Spleen (tissue), 7 donors: ENCODE measurements around the gene RASSF5.

Source experiments
- CTCF ChIP-seq, 11 experiments: fragments of 200-600 bp in 7 of 11; fragments of 450-650 bp in 4 of 11; sonication (generic) in 4 of 11; IDR thresholded peaks in 8 of 11; conservative IDR thresholded peaks in 3 of 11; 1 replicate in 7 of 11; 2 replicates in 4 of 11; pipeline versions ENCODE4 v1.4.0 to v1.8.0; 2016 to 2021; ENCODE audit warnings: antibody characterized with exemption in 11 of 11, inconsistent platforms in 4 of 11, mild to moderate bottlenecking in 1 of 11
- POLR2A ChIP-seq, 3 donors: fragments of 450-650 bp; IDR thresholded peaks; one replicate each; pipeline ENCODE4 v1.5.1; 2017; ENCODE audit warnings: antibody characterized with exemption in 3 of 3, mild to moderate bottlenecking in 1 of 3
- POLR2AphosphoS5 ChIP-seq, 3 donors: sonication (generic); formaldehyde crosslinking; IDR thresholded peaks; one replicate each; pipeline ENCODE4 v1.5.1; 2017; ENCODE audit warnings: antibody characterized with exemption in 3 of 3
- donor health status: DM: no; HTN: no; CAD: no; lungs with moderate emphysema.
- donor health status: DM: no; HTN: no; CAD: no.
- donor health status: DM: no; HTN: no; CAD: no.

- TF ChIP-seq CTCF (IDR thresholded peaks at IDR 0.05 in 8 of 11, conservative IDR thresholded peaks at IDR 0.05 in 3 of 11) (no peak), POLR2AphosphoS5 (IDR thresholded peaks at IDR 0.05) (peak in 1 of 3 donors; percentile 10), POLR2A (IDR thresholded peaks at IDR 0.05) (no peak)
Measured at GRCh38 chr1:206506405-206507283, 687 bp upstream of the RASSF5 start.
